IMR-90 (cell line): Measurements from ENCODE around the gene PPP1R10. TPM values are rescaled to one million over a fixed set of nuclear protein-coding genes. Genes with fewer than 3 reads are reported as not detected.

ENCODE experiments used
- ATAC-seq: fragments of 200-7000 bp; cut with Tn5 transposase; 2 replicates; pipeline ENCODE4 v1.9.1; 2020; ENCODE audit warnings: low read depth, mild to moderate bottlenecking, moderate library complexity
- BruUV-seq: library from RNA; stranded (reverse); fragments of 400-500 nt; replicated peaks from 2 replicates; lab custom pipeline; 2021; lab: Mats Ljungman, UMichigan
- CTCF ChIA-PET: fragments of 300-600 bp; formaldehyde crosslinking; extraction: SDS; loops from one replicate; lab custom pipeline; 2021; ENCODE audit warnings: antibody characterized with exemption; lab: Yijun Ruan, JAX
- POLR2A ChIA-PET: fragments of 300-600 bp; sonication (Branson Sonifier 250); formaldehyde crosslinking; loops from one replicate; lab custom pipeline; 2022; ENCODE audit warnings: antibody characterized with exemption; ENCODE audit not compliant: unreplicated experiment; lab: Charles Lee
- DNase-seq: peaks from one replicate; pipeline ENCODE4 v3.0.0; 2013
- H2AFZ ChIP-seq: replicated peaks from 2 replicates; pipeline ENCODE3; 2013; ENCODE audit warnings: low read length, mild to moderate bottlenecking; ENCODE audit not compliant: poor library complexity
- H2AK5ac ChIP-seq: 2 replicates; pipeline ENCODE4 v1.6.1; 2013; ENCODE audit warnings: low read depth, low read length, inconsistent platforms
- H2AK9ac ChIP-seq: replicated peaks from 2 replicates; pipeline ENCODE3; 2013; ENCODE audit warnings: mild to moderate bottlenecking, low read depth, low read length, moderate library complexity; ENCODE audit not compliant: poor library complexity
- H2BK120ac ChIP-seq: 2 replicates; pipeline ENCODE4 v1.6.1; 2013; ENCODE audit warnings: low read depth, low read length, inconsistent platforms
- H2BK15ac ChIP-seq: 3 replicates; pipeline ENCODE4 v1.6.1; 2013; ENCODE audit warnings: low read depth, low read length, inconsistent platforms
- H2BK20ac ChIP-seq: 2 replicates; pipeline ENCODE4 v1.6.1; 2013; ENCODE audit warnings: low read depth, mild to moderate bottlenecking, inconsistent platforms, low read length, moderate library complexity
- H2BK5ac ChIP-seq: 2 replicates; pipeline ENCODE4 v1.6.1; 2013; ENCODE audit warnings: mild to moderate bottlenecking, low read depth, low read length, inconsistent platforms; ENCODE audit not compliant: poor library complexity, severe bottlenecking
- H3K14ac ChIP-seq: replicated peaks from 2 replicates; pipeline ENCODE4 v1.6.1; 2013; ENCODE audit warnings: low read depth, low read length, inconsistent platforms
- H3K18ac ChIP-seq: 2 replicates; pipeline ENCODE4 v1.6.1; 2013; ENCODE audit warnings: low read depth, low read length, control low read depth
- H3K23ac ChIP-seq: 2 replicates; pipeline ENCODE4 v1.6.1; 2013; ENCODE audit warnings: low read depth, low read length, inconsistent platforms
- H3K27ac ChIP-seq: 2 replicates; pipeline ENCODE4 v1.5.1; 2013; ENCODE audit warnings: mild to moderate bottlenecking, control low read depth, low read length; ENCODE audit not compliant: insufficient read depth
- H3K27me3 ChIP-seq: 2 replicates; pipeline ENCODE4 v1.6.1; 2013; ENCODE audit warnings: low read length; ENCODE audit not compliant: control insufficient read depth, insufficient read depth
- H3K36me3 ChIP-seq: 2 replicates; pipeline ENCODE4 v1.6.1; 2013; ENCODE audit warnings: low read length, mixed read lengths; ENCODE audit not compliant: control insufficient read depth, insufficient read depth
- H3K4ac ChIP-seq: 2 replicates; pipeline ENCODE4 v1.6.1; 2013; ENCODE audit warnings: low read depth, low read length, inconsistent platforms
- H3K4me1 ChIP-seq: 2 replicates; pipeline ENCODE4 v1.6.1; 2013; ENCODE audit warnings: low read length, mixed read lengths; ENCODE audit not compliant: control insufficient read depth, insufficient read depth
- H3K4me2 ChIP-seq: 2 replicates; pipeline ENCODE4 v1.6.1; 2013; ENCODE audit warnings: low read depth, mild to moderate bottlenecking, control low read depth, low read length, moderate library complexity
- H3K4me3 ChIP-seq: 2 replicates; pipeline ENCODE4 v1.5.1; 2013; ENCODE audit warnings: low read depth, mild to moderate bottlenecking, control low read depth, low read length, moderate library complexity; ENCODE audit not compliant: insufficient read depth
- H3K56ac ChIP-seq: 2 replicates; pipeline ENCODE4 v1.6.1; 2013; ENCODE audit warnings: low read length, inconsistent platforms; ENCODE audit not compliant: insufficient read depth; ENCODE audit errors: extremely low read depth
- H3K79me1 ChIP-seq, 2 experiments: 2 replicates each; pipeline ENCODE4 v1.6.1; 2013; ENCODE audit warnings: low read length in 2 of 2, inconsistent platforms in 1 of 2, low read depth in 1 of 2
- H3K9ac ChIP-seq: 2 replicates; pipeline ENCODE4 v1.6.1; 2013; ENCODE audit warnings: low read depth, low read length, control low read depth
- H3K9me1 ChIP-seq: 2 replicates; pipeline ENCODE4 v1.6.1; 2013; ENCODE audit warnings: low read length, inconsistent platforms; ENCODE audit not compliant: insufficient read depth
- H3K9me3 ChIP-seq: 2 replicates; pipeline ENCODE4 v1.6.1; 2013; ENCODE audit warnings: low read length; ENCODE audit not compliant: control insufficient read depth, insufficient read depth
- H4K20me1 ChIP-seq: 2 replicates; pipeline ENCODE4 v1.6.1; 2013; ENCODE audit warnings: low read length, inconsistent platforms; ENCODE audit not compliant: insufficient read depth
- H4K5ac ChIP-seq: 2 replicates; pipeline ENCODE4 v1.6.1; 2013; ENCODE audit warnings: mild to moderate bottlenecking, low read depth, low read length, control low read depth
- H4K8ac ChIP-seq, 2 experiments: 2 replicates each; pipeline ENCODE4 v1.6.1; 2013; ENCODE audit warnings: low read depth in 2 of 2, low read length in 2 of 2, control low read depth in 1 of 2, inconsistent platforms in 1 of 2
- H4K91ac ChIP-seq: 2 replicates; pipeline ENCODE4 v1.6.1; 2013; ENCODE audit warnings: low read depth, low read length, inconsistent platforms; ENCODE audit not compliant: insufficient read depth
- BHLHE40 ChIP-seq: fragments of 150-350 bp; IDR thresholded peaks from 2 replicates; pipeline ENCODE4 v1.6.1; 2016; ENCODE audit warnings: mild to moderate bottlenecking, low read depth, low read length
- CEBPB ChIP-seq: IDR thresholded peaks from 2 replicates; pipeline ENCODE4 v1.6.1; 2012; ENCODE audit warnings: low read depth, low read length, improper control_type of control experiment
- CHD1 ChIP-seq: IDR thresholded peaks from 2 replicates; pipeline ENCODE4 v1.6.1; 2012; ENCODE audit warnings: low read depth, low read length, improper control_type of control experiment
- FOS ChIP-seq: fragments of 150-350 bp; IDR thresholded peaks from 2 replicates; pipeline ENCODE4 v1.6.1; 2016; ENCODE audit warnings: low read depth, low read length
- MXI1 ChIP-seq: IDR thresholded peaks from 2 replicates; pipeline ENCODE4 v1.6.1; 2012; ENCODE audit warnings: low read depth, mild to moderate bottlenecking, low read length, moderate library complexity, borderline replicate concordance
- RFX5 ChIP-seq: IDR thresholded peaks from 2 replicates; pipeline ENCODE4 v1.8.0; 2012; ENCODE audit warnings: low read depth, mild to moderate bottlenecking, low read length, moderate library complexity
- WGBS, 2 experiments: methylation state at CpG; one replicate each; pipeline versions ENCODE4 v1.1.5 to v1.1.7; 2013; ENCODE audit warnings: missing lambda C conversion rate in 2 of 2; ENCODE audit not compliant: insufficient read length in 1 of 2; ENCODE audit errors: extremely low coverage in 2 of 2; 5-methylcytosine and 5-hydroxymethylcytosine counted together
- dilution Hi-C: fragments of 300-500 bp; cut with HindIII; formaldehyde crosslinking; loops from one replicate; pipeline ENCODE4 v1.14.3; 2018; ENCODE audit warnings: low sequenced_read_pairs; ENCODE audit not compliant: unreplicated experiment
- in situ Hi-C: fragments of 300-500 bp; cut with MboI; formaldehyde crosslinking; loops from 3 replicates; pipeline ENCODE4 v1.14.3; 2019; ENCODE audit warnings: low sequenced_read_pairs, inconsistent platforms, mixed read lengths
- intact Hi-C: fragments of 100-400 bp; cut with micrococcal nuclease; formaldehyde crosslinking; loops from 2 replicates; pipeline ENCODE4 v1.10.0; 2022
- polyA plus RNA-seq, 3 experiments: library from polyadenylated mRNA; depleted of rRNA; stranded (reverse); fragments of >200 nt; gene quantifications; 2 replicates each; pipeline ENCODE4 v1.2.3, GENCODE V29; 2012; ENCODE audit warnings: low replicate concordance in 1 of 3
- total RNA-seq: library from RNA; depleted of rRNA; stranded (reverse); fragments of >200 nt; gene quantifications from 2 replicates; pipeline ENCODE4 v1.2.3, GENCODE V29; 2012
- TF ChIP-seq, protein P1 (sequence below): fragments of 150-350 bp; IDR thresholded peaks from 2 replicates; pipeline ENCODE4 v1.6.1; 2016; ENCODE audit warnings: low read depth, mild to moderate bottlenecking, low read length, moderate library complexity, borderline replicate concordance
- TF ChIP-seq, protein P2 (sequence below): conservative IDR thresholded peaks from 2 replicates; pipeline ENCODE4 v1.5.1; 2012; ENCODE audit warnings: mild to moderate bottlenecking, low read depth, low read length, improper control_type of control experiment

PPP1R10 gene
- total and polyA plus RNA-seq, 2 of the 4 experiments (the other 2 are of a cell fraction), result 18.8 to 21.2 TPM

DNA sequence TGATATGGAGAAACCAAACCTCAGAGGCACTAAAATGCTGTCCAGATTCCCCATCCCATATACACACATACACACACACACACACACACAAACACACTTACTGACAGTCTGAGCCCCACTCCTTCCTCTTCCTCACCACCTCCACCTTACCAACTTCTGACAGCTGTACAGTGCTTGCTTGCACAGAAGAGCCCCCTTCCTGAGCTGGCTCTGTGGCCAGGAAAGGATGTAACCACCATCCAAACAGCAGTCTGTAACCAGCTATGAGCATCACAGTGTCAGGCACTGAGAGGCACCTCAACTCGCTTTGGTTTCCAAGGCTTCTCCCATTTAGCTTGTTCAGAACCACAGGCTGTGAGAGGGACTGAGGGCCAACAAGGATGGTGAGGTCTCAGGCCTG lies 24.0 kb upstream of the PPP1R10 start:
- ChIA-PET CTCF (interaction anchor here (2.2 kb wide), 1 partner anchor 31 kb away, joined by 5 read pairs; the partner anchor contains the start of gene DHX16), POLR2A (interaction anchor here (0.5 kb wide), 1 partner anchor 9 kb away, joined by 11 read pairs; no protein-coding TSS in a partner anchor)
- Histone ChIP-seq H3K4me1 (no peaks in the 10 kb centered on the region), H3K79me1 (peaks cover 11 to 15% of the 10 kb centered on the region in 2 experiments), H2AK9ac (no peak overlapping the region), H3K23ac (no peak overlapping the region), H2BK120ac (no peak overlapping the region), H4K20me1 (no peaks in the 10 kb centered on the region), H3K14ac (no peak overlapping the region), H3K9ac (no peak overlapping the region), H4K5ac (no peak overlapping the region), H2AFZ (no peak overlapping the region), H3K9me1 (no peaks in the 10 kb centered on the region; the same call in 1 of the 2 replicates), H3K27me3 (no peaks in the 10 kb centered on the region), H2BK20ac (no peak overlapping the region), H3K4me3 (no peak overlapping the region), H3K9me3 (no peaks in the 10 kb centered on the region), H2AK5ac (no peak overlapping the region), H3K36me3 (peaks cover 39% of the 10 kb centered on the region), H4K8ac (no peak overlapping the region), H2BK5ac (no peak overlapping the region), H3K27ac (no peak overlapping the region), H2BK15ac (no peak overlapping the region), H3K4ac (no peak overlapping the region), H4K91ac (no peak overlapping the region), H3K18ac (no peak overlapping the region), H3K56ac (no peak overlapping the region), H3K4me2 (no peak overlapping the region)
- in situ Hi-C loops, result no loop called here
- intact Hi-C loops, result no loop called here
- TF ChIP-seq BHLHE40, result no peak
- TF ChIP-seq, protein P1, sequence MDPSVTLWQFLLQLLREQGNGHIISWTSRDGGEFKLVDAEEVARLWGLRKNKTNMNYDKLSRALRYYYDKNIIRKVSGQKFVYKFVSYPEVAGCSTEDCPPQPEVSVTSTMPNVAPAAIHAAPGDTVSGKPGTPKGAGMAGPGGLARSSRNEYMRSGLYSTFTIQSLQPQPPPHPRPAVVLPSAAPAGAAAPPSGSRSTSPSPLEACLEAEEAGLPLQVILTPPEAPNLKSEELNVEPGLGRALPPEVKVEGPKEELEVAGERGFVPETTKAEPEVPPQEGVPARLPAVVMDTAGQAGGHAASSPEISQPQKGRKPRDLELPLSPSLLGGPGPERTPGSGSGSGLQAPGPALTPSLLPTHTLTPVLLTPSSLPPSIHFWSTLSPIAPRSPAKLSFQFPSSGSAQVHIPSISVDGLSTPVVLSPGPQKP, result no peak
- no peak for TF ChIP-seq RFX5
- TF ChIP-seq, protein P2, sequence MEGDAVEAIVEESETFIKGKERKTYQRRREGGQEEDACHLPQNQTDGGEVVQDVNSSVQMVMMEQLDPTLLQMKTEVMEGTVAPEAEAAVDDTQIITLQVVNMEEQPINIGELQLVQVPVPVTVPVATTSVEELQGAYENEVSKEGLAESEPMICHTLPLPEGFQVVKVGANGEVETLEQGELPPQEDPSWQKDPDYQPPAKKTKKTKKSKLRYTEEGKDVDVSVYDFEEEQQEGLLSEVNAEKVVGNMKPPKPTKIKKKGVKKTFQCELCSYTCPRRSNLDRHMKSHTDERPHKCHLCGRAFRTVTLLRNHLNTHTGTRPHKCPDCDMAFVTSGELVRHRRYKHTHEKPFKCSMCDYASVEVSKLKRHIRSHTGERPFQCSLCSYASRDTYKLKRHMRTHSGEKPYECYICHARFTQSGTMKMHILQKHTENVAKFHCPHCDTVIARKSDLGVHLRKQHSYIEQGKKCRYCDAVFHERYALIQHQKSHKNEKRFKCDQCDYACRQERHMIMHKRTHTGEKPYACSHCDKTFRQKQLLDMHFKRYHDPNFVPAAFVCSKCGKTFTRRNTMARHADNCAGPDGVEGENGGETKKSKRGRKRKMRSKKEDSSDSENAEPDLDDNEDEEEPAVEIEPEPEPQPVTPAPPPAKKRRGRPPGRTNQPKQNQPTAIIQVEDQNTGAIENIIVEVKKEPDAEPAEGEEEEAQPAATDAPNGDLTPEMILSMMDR, result no peak
- no peak for TF ChIP-seq CEBPB
- no peak for TF ChIP-seq MXI1
- no peak for TF ChIP-seq FOS
- no peak for TF ChIP-seq CHD1
- no peak for ATAC-seq
- BruUV-seq, result no TSS peak
- WGBS, 2 experiments, result 100% methylated on average over 1 of the region's 1 CpG; no CpG with 5 or more reads in 1 of the 2 experiments
- no peak for DNase-seq
- dilution Hi-C loops, result no loop called here
